ENCODE data around the gene SZRD1.

Gene SZRD1

GRCh38 chr1:16394977-16395376 lies 27.9 kb downstream of the SZRD1 start:
- DNase-seq (ENCODE audit: low read depth, low spot score): no peak

- DNase-seq (ENCODE audit: low read depth, low spot score): no peak
Measured at GRCh38 chr1:16396591-16396990, 29.5 kb downstream of the SZRD1 start.

- DNase-seq (ENCODE audit: low read depth, low spot score): no peak
Measured at GRCh38 chr1:16397120-16397519, 30.1 kb downstream of the SZRD1 start.

GRCh38 chr1:16398371-16398953 lies 31.4 kb downstream of the SZRD1 start:
- no peak for DNase-seq (ENCODE audit: low read depth, low spot score)

- DNase-seq (ENCODE audit: low read depth, low spot score): no peak
Measured at GRCh38 chr1:16402742-16403141, 35.7 kb downstream of the SZRD1 start.

- DNase-seq (ENCODE audit: low read depth, low spot score): no peak
Measured at GRCh38 chr1:16405441-16405840, 38.4 kb downstream of the SZRD1 start.

- no peak for DNase-seq (ENCODE audit: low read depth, low spot score)
Measured at GRCh38 chr1:16406868-16407267, 39.8 kb downstream of the SZRD1 start.

- DNase-seq (ENCODE audit: low read depth, low spot score): no peak
Measured at GRCh38 chr1:16409536-16410152, 42.6 kb downstream of the SZRD1 start.

- DNase-seq (ENCODE audit: low read depth, low spot score): no peak
Measured at GRCh38 chr1:16410803-16411202, 43.8 kb downstream of the SZRD1 start.

GRCh38 chr1:16413191-16413590 lies 46.1 kb downstream of the SZRD1 start:
- no peak for DNase-seq (ENCODE audit: low read depth, low spot score)

GRCh38 chr1:16418823-16419425 lies 51.9 kb downstream of the SZRD1 start:
- DNase-seq (ENCODE audit: low read depth, low spot score): no peak

- no peak for DNase-seq (ENCODE audit: low read depth, low spot score)
Measured at GRCh38 chr1:16420424-16421118, 53.5 kb downstream of the SZRD1 start.

GRCh38 chr1:16421201-16421600 lies 54.2 kb downstream of the SZRD1 start:
- DNase-seq (ENCODE audit: low read depth, low spot score): no peak

- no peak for DNase-seq (ENCODE audit: low read depth, low spot score)
Measured at GRCh38 chr1:16422041-16422440, 55.0 kb downstream of the SZRD1 start.

GRCh38 chr1:16425125-16426025 lies 58.3 kb downstream of the SZRD1 start:
- DNase-seq (ENCODE audit: low read depth, low spot score): no peak

GRCh38 chr1:16430606-16431005 lies 63.6 kb downstream of the SZRD1 start:
- no peak for DNase-seq (ENCODE audit: low read depth, low spot score)

GRCh38 chr1:16433030-16433429 lies 66.0 kb downstream of the SZRD1 start:
- DNase-seq (ENCODE audit: low read depth, low spot score): no peak

- DNase-seq (ENCODE audit: low read depth, low spot score): no peak
Measured at GRCh38 chr1:16434007-16434406, 67.0 kb downstream of the SZRD1 start.

- DNase-seq (ENCODE audit: low read depth, low spot score): no peak
Measured at GRCh38 chr1:16434501-16434900, 67.5 kb downstream of the SZRD1 start.

- no peak for DNase-seq (ENCODE audit: low read depth, low spot score)
Measured at GRCh38 chr1:16436946-16437474, 70.0 kb downstream of the SZRD1 start, which contains the start of gene SPATA21. TSS of gene SPATA21 (minus strand) at chr1:16437424. CDS start at chr1:16431371, 6,053 bp downstream.

GRCh38 chr1:16438516-16438915 lies 71.5 kb downstream of the SZRD1 start:
- no peak for DNase-seq (ENCODE audit: low read depth, low spot score)
